ENCODE measurements around the gene TWSG1. TPM values are rescaled to one million over a fixed set of nuclear protein-coding genes. Genes with fewer than 3 reads are reported as not detected.
A peak's percentile ranks its signal among the peaks of the same experiment; 100 is the strongest.

TWSG1 gene
- total RNA-seq, 4 donors from 2014 or later = 112 to 173 (median 118) TPM

GRCh38 chr18:9436206-9436929 lies 101.8 kb downstream of the TWSG1 start:
- no peak overlapping the region for H3K4me3 ChIP-seq
- no peaks in the 10 kb centered on the region for H3K36me3 ChIP-seq
- H3K27me3 ChIP-seq = no peaks in the 10 kb centered on the region
- 60 to 62% methylated on average over 4 to 5 of the region's 5 CpGs for WGBS, 2 donors (ENCODE audit: low coverage in 1 of 2)
- H3K4me1 ChIP-seq = peaks cover 0 to 14% (median 0%) of the 10 kb centered on the region in 3 donors
- peak overlapping the region in 2 of 4 donors; percentile 8 to 43 for H3K27ac ChIP-seq
- TF ChIP-seq POLR2AphosphoS5 (IDR thresholded peaks at IDR 0.05) (no peak), POLR2A (IDR thresholded peaks at IDR 0.05) (no peak), EP300 (IDR thresholded peaks at IDR 0.05) (no peak), CTCF (IDR thresholded peaks at IDR 0.05) (no peak)
- no peaks in the 10 kb centered on the region for H3K9me3 ChIP-seq
- ATAC-seq = no peak

DNA sequence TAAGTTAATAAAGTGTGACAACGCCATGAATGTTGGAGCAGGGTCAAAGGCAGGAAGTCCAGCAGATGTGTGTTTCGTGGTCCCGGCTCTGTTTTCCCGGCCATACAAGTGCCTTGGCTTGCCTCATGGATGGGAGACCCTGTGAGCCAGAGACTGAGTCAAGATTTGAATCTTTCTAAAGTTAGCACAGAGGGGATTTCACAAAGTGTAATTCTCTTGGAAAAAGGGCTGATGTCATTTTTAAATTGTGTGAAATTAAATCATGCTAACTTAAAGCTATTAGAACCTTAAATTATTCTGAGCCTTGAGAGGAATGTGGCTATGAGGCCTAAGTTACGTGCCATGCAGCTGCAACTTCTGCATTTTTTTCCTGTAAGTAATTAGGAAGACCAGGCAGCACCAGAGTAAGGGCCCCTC lies 102.5 kb downstream of the TWSG1 start:
- ATAC-seq = no peak
- Histone ChIP-seq H3K4me1 (peaks cover 0 to 14% (median 0%) of the 10 kb centered on the region in 3 donors), H3K9me3 (no peaks in the 10 kb centered on the region), H3K27me3 (no peaks in the 10 kb centered on the region), H3K36me3 (no peaks in the 10 kb centered on the region), H3K27ac (peak overlapping the region in 2 of 4 donors; percentile 8 to 43), H3K4me3 (no peak overlapping the region)
- 42 to 50% methylated on average over 1 to 5 of the region's 5 CpGs for WGBS, 2 donors (ENCODE audit: low coverage in 1 of 2)
- TF ChIP-seq EP300 (IDR thresholded peaks at IDR 0.05) (no peak), POLR2A (IDR thresholded peaks at IDR 0.05) (no peak), POLR2AphosphoS5 (IDR thresholded peaks at IDR 0.05) (no peak), CTCF (IDR thresholded peaks at IDR 0.05) (no peak)

GRCh38 chr18:9437672-9438071 lies 103.1 kb downstream of the TWSG1 start:
- no peak for TF ChIP-seq POLR2AphosphoS5 (IDR thresholded peaks at IDR 0.05)
- no peak for TF ChIP-seq CTCF (IDR thresholded peaks at IDR 0.05)
- no peak for TF ChIP-seq POLR2A (IDR thresholded peaks at IDR 0.05)
- no peak for TF ChIP-seq EP300 (IDR thresholded peaks at IDR 0.05)
- no peak for ATAC-seq
- Histone ChIP-seq H3K4me3 (no peak overlapping the region), H3K27me3 (no peaks in the 10 kb centered on the region), H3K27ac (no peak overlapping the region), H3K36me3 (no peaks in the 10 kb centered on the region), H3K4me1 (peaks cover 0 to 14% (median 0%) of the 10 kb centered on the region in 3 donors), H3K9me3 (no peaks in the 10 kb centered on the region)
- 90 to 96% methylated on average over 4 of the region's 4 CpGs for WGBS, 2 donors (ENCODE audit: low coverage in 1 of 2)

DNA sequence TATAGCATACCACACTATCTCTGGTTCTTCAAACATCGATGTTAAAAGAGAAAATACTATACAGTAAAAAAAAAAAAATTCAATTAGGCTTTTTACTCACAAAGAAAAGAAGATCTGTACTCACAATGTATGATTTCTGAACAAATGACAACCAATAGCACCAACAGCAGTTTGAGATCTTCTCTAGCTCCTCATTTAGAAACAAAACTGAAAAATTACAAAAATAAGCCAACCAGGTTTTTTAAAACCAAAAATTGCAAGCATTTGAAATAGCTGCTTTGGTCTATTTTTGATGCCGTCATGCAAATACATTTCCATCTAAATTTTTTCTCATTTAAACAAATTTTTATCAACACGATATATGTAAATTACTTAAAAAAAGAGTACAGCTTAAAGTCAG lies 106.5 kb downstream of the TWSG1 start:
- no peaks in the 10 kb centered on the region for H3K4me1 ChIP-seq
- H3K27ac ChIP-seq = no peak overlapping the region
- no peaks in the 10 kb centered on the region for H3K9me3 ChIP-seq
- no peaks in the 10 kb centered on the region for H3K27me3 ChIP-seq
- no peak for ATAC-seq
- TF ChIP-seq EP300 (IDR thresholded peaks at IDR 0.05) = no peak
- TF ChIP-seq CTCF (IDR thresholded peaks at IDR 0.05) = no peak
- TF ChIP-seq POLR2A (IDR thresholded peaks at IDR 0.05) = no peak
- TF ChIP-seq POLR2AphosphoS5 (IDR thresholded peaks at IDR 0.05) = no peak
- H3K36me3 ChIP-seq = no peaks in the 10 kb centered on the region
- 81 to 95% methylated on average over 3 of the region's 3 CpGs for WGBS, 2 donors (ENCODE audit: low coverage in 1 of 2)
- H3K4me3 ChIP-seq = no peak overlapping the region

GRCh38 chr18:9444549-9444948 lies 110.0 kb downstream of the TWSG1 start:
- 87 to 93% methylated on average over 3 of the region's 3 CpGs for WGBS, 2 donors (ENCODE audit: low coverage in 1 of 2)
- no peaks in the 10 kb centered on the region for H3K4me1 ChIP-seq
- no peak for TF ChIP-seq EP300 (IDR thresholded peaks at IDR 0.05)
- TF ChIP-seq CTCF (IDR thresholded peaks at IDR 0.05) = no peak
- no peak for TF ChIP-seq POLR2A (IDR thresholded peaks at IDR 0.05)
- TF ChIP-seq POLR2AphosphoS5 (IDR thresholded peaks at IDR 0.05) = no peak

More at GRCh38 chr18:9444549-9444948, 110.0 kb downstream of the TWSG1 start:
- Histone ChIP-seq H3K27me3 (no peaks in the 10 kb centered on the region), H3K36me3 (no peaks in the 10 kb centered on the region), H3K9me3 (peaks cover 0 to 15% (median 0%) of the 10 kb centered on the region in 3 donors), H3K27ac (no peak overlapping the region), H3K4me3 (no peak overlapping the region)
- ATAC-seq = no peak

Data from gastroesophageal sphincter (tissue), 4 donors.